CD4-positive, CD25-positive, alpha-beta regulatory T cell (primary cell): Measurements from ENCODE around the gene HNRNPDL. TPM values are rescaled to one million over a fixed set of nuclear protein-coding genes. Genes with fewer than 3 reads are reported as not detected.

Experiments
- ATAC-seq, 2 donors: fragments of 150-1000 bp; cut with Tn5 transposase; one replicate each; pipeline ENCODE4 v1.10.0; 2021; ENCODE audit warnings: low read depth in 2 of 2, moderate number of reproducible peaks in 2 of 2, moderate library complexity in 1 of 2
- DNase-seq, 3 donors: peaks; one replicate each; pipeline versions ENCODE4 v3.0.0 to v3.0.0-alpha.2; 2012 to 2022; ENCODE audit warnings: mixed read lengths in 1 of 3
- H3K27ac ChIP-seq: one replicate; pipeline ENCODE4 v1.7.0; 2013; ENCODE audit warnings: mild to moderate bottlenecking, low read length; ENCODE audit not compliant: insufficient read depth, poor library complexity, severe bottlenecking
- H3K27me3 ChIP-seq: one replicate; pipeline ENCODE4 v1.7.0; 2013; ENCODE audit warnings: low read length; ENCODE audit not compliant: control insufficient read depth, insufficient read depth
- H3K36me3 ChIP-seq: one replicate; pipeline ENCODE4 v1.7.0; 2013; ENCODE audit warnings: mild to moderate bottlenecking, low read length, moderate library complexity; ENCODE audit not compliant: control insufficient read depth, insufficient read depth
- H3K4me1 ChIP-seq: 2 replicates; pipeline ENCODE4 v1.7.0; 2013; ENCODE audit warnings: mild to moderate bottlenecking, low read length; ENCODE audit not compliant: insufficient read depth, control insufficient read depth, poor library complexity, severe bottlenecking
- H3K4me3 ChIP-seq: one replicate; pipeline ENCODE4 v1.7.0; 2013; ENCODE audit warnings: low read depth, mild to moderate bottlenecking, low read length, moderate library complexity
- H3K9me3 ChIP-seq, 2 experiments: 1 replicate in 1 of 2; 2 replicates in 1 of 2; pipeline ENCODE4 v1.7.0; 2013; ENCODE audit warnings: low read length in 2 of 2, mild to moderate bottlenecking in 1 of 2, moderate library complexity in 1 of 2; ENCODE audit not compliant: control insufficient read depth in 2 of 2
- H3K27ac Mint-ChIP-seq, 3 donors: one replicate each; pipeline ENCODE4 v1.8.0; 2020 to 2022; ENCODE audit warnings: mild to moderate bottlenecking in 3 of 3, mixed read lengths in 3 of 3, moderate library complexity in 2 of 3
- H3K27me3 Mint-ChIP-seq: one replicate; pipeline ENCODE4 v1.8.0; 2022; ENCODE audit warnings: mild to moderate bottlenecking, mixed read lengths
- H3K36me3 Mint-ChIP-seq: one replicate; pipeline ENCODE4 v1.8.0; 2020; ENCODE audit warnings: mixed read lengths
- H3K4me1 Mint-ChIP-seq, 4 donors: one replicate each; pipeline ENCODE4 v1.8.0; 2020 to 2022; ENCODE audit warnings: mixed read lengths in 4 of 4, mild to moderate bottlenecking in 1 of 4
- H3K4me3 Mint-ChIP-seq, 4 donors: one replicate each; pipeline ENCODE4 v1.8.0; 2020 to 2022; ENCODE audit warnings: mild to moderate bottlenecking in 4 of 4, mixed read lengths in 4 of 4, moderate library complexity in 3 of 4
- H3K9me3 Mint-ChIP-seq, 7 donors: one replicate each; pipeline ENCODE4 v1.8.0; 2020 to 2022; ENCODE audit warnings: mixed read lengths in 7 of 7, mild to moderate bottlenecking in 3 of 7, moderate library complexity in 2 of 7
- polyA plus RNA-seq, 4 donors: library from polyadenylated mRNA; unstranded; fragments of 300-500 nt; fragmentation: Illumina TruSeq; gene quantifications; one replicate each; pipeline ENCODE4 v1.2.3, GENCODE V29; 2021
- total RNA-seq: library from RNA; stranded (reverse); gene quantifications from one replicate; pipeline ENCODE4 v1.2.3, GENCODE V29; 2022

The HNRNPDL gene
- total and polyA plus RNA-seq, 5 donors from 2014 or later = 142 to 337 (median 178) TPM

DNA sequence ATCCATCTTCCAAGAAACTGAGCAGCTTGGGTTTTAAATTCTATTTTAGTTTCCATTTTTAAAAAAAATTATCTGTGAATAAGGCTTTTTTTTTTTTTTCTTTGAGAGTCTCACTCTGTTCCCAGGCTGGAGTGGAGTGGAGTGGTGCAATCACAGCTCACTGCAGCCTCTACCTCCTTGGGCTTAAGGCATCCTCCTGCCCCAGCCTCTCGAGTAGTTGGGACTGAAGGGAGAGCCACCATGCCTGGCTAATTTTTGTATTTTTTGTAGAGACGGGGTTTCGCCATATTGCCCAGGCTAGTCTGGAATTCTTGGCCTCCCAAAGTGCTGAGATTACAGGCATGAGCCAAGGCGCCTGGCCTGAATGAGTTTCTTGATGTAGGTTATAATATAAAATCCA lies 1.6 kb upstream of the HNRNPDL start:
- Mint-ChIP-seq H3K4me3 (peak overlapping the region; percentile 97 to 100 (median 99)), H3K27me3 (peaks cover 10% of the 10 kb centered on the region), H3K27ac (peak overlapping the region in 1 of 3 donors; percentile 98), H3K36me3 (peaks cover 23% of the 10 kb centered on the region), H3K4me1 (peaks cover 32 to 73% (median 46%) of the 10 kb centered on the region in 4 donors), H3K9me3 (peaks cover 0 to 4% (median 0%) of the 10 kb centered on the region in 7 donors)
- DNase-seq = no peak
- H3K4me3 ChIP-seq = peak overlapping the region; percentile 91
- H3K27me3 ChIP-seq = no peaks in the 10 kb centered on the region
- no peak for ATAC-seq
- H3K27ac ChIP-seq = peak overlapping the region; percentile 99
- H3K36me3 ChIP-seq = peaks cover 24% of the 10 kb centered on the region
- peaks cover 37% of the 10 kb centered on the region for H3K4me1 ChIP-seq
- H3K9me3 ChIP-seq = no peaks in the 10 kb centered on the region

DNA sequence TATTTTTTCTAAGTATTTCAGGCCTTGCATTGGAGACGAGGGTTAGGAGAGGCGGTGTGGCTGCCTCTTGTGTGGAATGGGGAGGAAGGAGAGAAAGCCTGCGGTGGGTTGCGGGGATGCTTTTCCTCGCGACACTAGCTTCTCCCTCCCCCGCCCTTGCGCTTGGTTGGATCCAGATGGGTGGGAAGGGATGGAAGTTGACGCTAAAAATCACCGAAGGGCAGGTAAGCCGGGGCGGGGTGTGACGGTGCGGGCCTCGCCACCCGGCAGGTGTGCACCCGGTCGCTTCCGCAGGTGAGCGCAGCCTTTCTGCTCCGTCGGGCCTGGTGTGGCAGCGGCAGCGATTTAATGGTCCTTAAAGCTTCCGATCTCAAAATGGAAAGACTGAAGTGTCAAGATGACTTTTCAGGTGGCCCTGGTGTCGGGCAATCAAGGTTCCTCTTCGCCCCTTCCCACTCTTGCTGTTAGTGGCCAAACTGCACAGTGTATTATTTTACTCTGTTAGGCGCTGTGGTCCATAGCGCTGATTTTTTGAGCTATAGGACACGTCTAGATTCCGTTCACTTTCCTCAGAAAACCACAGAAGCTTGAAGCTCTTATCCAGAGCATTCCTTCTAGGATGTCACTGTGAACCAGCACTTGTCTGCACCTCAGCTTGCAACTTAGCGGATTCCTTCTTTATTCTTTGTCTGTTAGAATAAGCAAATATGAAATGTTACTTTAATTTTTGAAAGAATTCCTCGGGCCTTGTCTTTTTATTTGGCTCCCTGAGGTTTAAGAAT lies 893 bp upstream of the HNRNPDL start:
- no peaks in the 10 kb centered on the region for H3K27me3 ChIP-seq
- no peaks in the 10 kb centered on the region for H3K9me3 ChIP-seq
- H3K4me3 ChIP-seq = peak overlapping the region; percentile 91
- H3K4me1 Mint-ChIP-seq = peaks cover 39 to 73% (median 51%) of the 10 kb centered on the region in 4 donors
- peak overlapping the region; percentile 97 to 100 (median 99) for H3K4me3 Mint-ChIP-seq
- peaks cover 30% of the 10 kb centered on the region for H3K36me3 ChIP-seq
- ATAC-seq = no peak
- peak overlapping the region; percentile 99 for H3K27ac ChIP-seq
- H3K27me3 Mint-ChIP-seq = peaks cover 10% of the 10 kb centered on the region
- DNase-seq = peak; percentile 33 to 69 (median 63)
- peaks cover 0 to 4% (median 0%) of the 10 kb centered on the region in 7 donors for H3K9me3 Mint-ChIP-seq
- H3K4me1 ChIP-seq = peaks cover 44% of the 10 kb centered on the region
- H3K36me3 Mint-ChIP-seq = peaks cover 29% of the 10 kb centered on the region
- H3K27ac Mint-ChIP-seq = peak overlapping the region; percentile 96 to 98 (median 97)

GRCh38 chr4:82429728-82430192 lies 502 bp downstream of the HNRNPDL start:
- Histone ChIP-seq H3K27ac (peak overlapping the region; percentile 99), H3K4me3 (peak overlapping the region; percentile 78)
- H3K27ac Mint-ChIP-seq = peak overlapping the region; percentile 98 to 100 (median 98)

GRCh38 chr4:82428969-82429727 lies 1.1 kb downstream of the HNRNPDL start:
- H3K4me3 Mint-ChIP-seq = peak overlapping the region; percentile 99 to 100 (median 100)
- peaks cover 0 to 4% (median 0%) of the 10 kb centered on the region in 7 donors for H3K9me3 Mint-ChIP-seq
- Histone ChIP-seq H3K36me3 (peaks cover 39% of the 10 kb centered on the region), H3K27me3 (no peaks in the 10 kb centered on the region), H3K9me3 (no peaks in the 10 kb centered on the region), H3K4me1 (peaks cover 48% of the 10 kb centered on the region), H3K27ac (peak overlapping the region; percentile 99), H3K4me3 (peak overlapping the region; percentile 96)
- peak; percentile 88 to 94 (median 93) for DNase-seq
- peak overlapping the region; percentile 98 to 100 (median 98) for H3K27ac Mint-ChIP-seq
- peaks cover 46 to 76% (median 56%) of the 10 kb centered on the region in 4 donors for H3K4me1 Mint-ChIP-seq
- peaks cover 10% of the 10 kb centered on the region for H3K27me3 Mint-ChIP-seq
- peak; percentile 65 to 66 for ATAC-seq
- peaks cover 43% of the 10 kb centered on the region for H3K36me3 Mint-ChIP-seq

More at GRCh38 chr4:82429728-82430192, 502 bp downstream of the HNRNPDL start:
- peaks cover 10% of the 10 kb centered on the region for H3K27me3 Mint-ChIP-seq
- H3K27me3 ChIP-seq = no peaks in the 10 kb centered on the region
- H3K4me3 Mint-ChIP-seq = peak overlapping the region; percentile 99 to 100 (median 100)
- H3K9me3 Mint-ChIP-seq = peaks cover 0 to 4% (median 0%) of the 10 kb centered on the region in 7 donors
- ATAC-seq (peak; percentile 33 to 38), DNase-seq (peak in 2 of 3 donors; percentile 83 to 85)
- peaks cover 33% of the 10 kb centered on the region for H3K36me3 ChIP-seq
- H3K4me1 Mint-ChIP-seq = peaks cover 42 to 73% (median 52%) of the 10 kb centered on the region in 4 donors
- H3K36me3 Mint-ChIP-seq = peaks cover 38% of the 10 kb centered on the region
- H3K4me1 ChIP-seq = peaks cover 48% of the 10 kb centered on the region
- H3K9me3 ChIP-seq = no peaks in the 10 kb centered on the region

- ATAC-seq = no peak
- Mint-ChIP-seq H3K4me3 (peak overlapping the region; percentile 99 to 100 (median 100)), H3K27me3 (peaks cover 10% of the 10 kb centered on the region), H3K4me1 (peaks cover 45 to 73% (median 55%) of the 10 kb centered on the region in 4 donors), H3K27ac (peak overlapping the region; percentile 79 to 98 (median 98)), H3K36me3 (peaks cover 42% of the 10 kb centered on the region), H3K9me3 (peaks cover 0 to 4% (median 0%) of the 10 kb centered on the region in 7 donors)
- DNase-seq = no peak
- no peaks in the 10 kb centered on the region for H3K9me3 ChIP-seq
- H3K27ac ChIP-seq = peak overlapping the region; percentile 99
- peaks cover 45% of the 10 kb centered on the region for H3K4me1 ChIP-seq
- peaks cover 45% of the 10 kb centered on the region for H3K36me3 ChIP-seq
- no peaks in the 10 kb centered on the region for H3K27me3 ChIP-seq
- peak overlapping the region; percentile 96 for H3K4me3 ChIP-seq
These were observed 1.7 kb downstream of the HNRNPDL start for GRCh38 chr4:82428526-82428968.

GRCh38 chr4:82425478-82425877 lies 4.8 kb downstream of the HNRNPDL start:
- H3K36me3 Mint-ChIP-seq = peaks cover 55% of the 10 kb centered on the region
- no peak for ATAC-seq
- no peaks in the 10 kb centered on the region for H3K9me3 ChIP-seq
- H3K9me3 Mint-ChIP-seq = peaks cover 0 to 4% (median 0%) of the 10 kb centered on the region in 7 donors
- peak overlapping the region in 2 of 4 donors; percentile 39 to 51 for H3K4me3 Mint-ChIP-seq
- peaks cover 29% of the 10 kb centered on the region for H3K4me1 ChIP-seq
- H3K27me3 Mint-ChIP-seq = peaks cover 10% of the 10 kb centered on the region
- peak overlapping the region in 1 of 3 donors; percentile 11 for H3K27ac Mint-ChIP-seq
- DNase-seq = no peak
- H3K4me3 ChIP-seq = no peak overlapping the region
- peaks cover 60% of the 10 kb centered on the region for H3K36me3 ChIP-seq
- no peak overlapping the region for H3K27ac ChIP-seq
- H3K27me3 ChIP-seq = no peaks in the 10 kb centered on the region
- H3K4me1 Mint-ChIP-seq = peaks cover 38 to 55% (median 52%) of the 10 kb centered on the region in 4 donors
